Chondrocyte (in vitro differentiated cells): Measurements from ENCODE around the gene HOXA7. TPM values are rescaled to one million over a fixed set of nuclear protein-coding genes. Genes with fewer than 3 reads are reported as not detected.

ENCODE experiments used
- DNase-seq: peaks from one replicate; pipeline ENCODE4 v3.0.0; 2021; ENCODE audit warnings: mixed read lengths, low spot score
- H3K27ac Mint-ChIP-seq: one replicate; pipeline ENCODE4 v1.8.0; 2021; ENCODE audit warnings: mild to moderate bottlenecking, moderate library complexity, mixed read lengths; ENCODE audit not compliant: unreplicated experiment
- H3K27me3 Mint-ChIP-seq: 2 replicates; pipeline ENCODE4 v1.8.0; 2021; ENCODE audit warnings: low read depth, mixed read lengths
- H3K36me3 Mint-ChIP-seq: 2 replicates; pipeline ENCODE4 v1.8.0; 2021; ENCODE audit warnings: low read depth, mixed read lengths
- H3K4me1 Mint-ChIP-seq: 2 replicates; pipeline ENCODE4 v1.8.0; 2021; ENCODE audit warnings: low read depth, mild to moderate bottlenecking, mixed read lengths
- H3K4me3 Mint-ChIP-seq: one replicate; pipeline ENCODE4 v1.8.0; 2021; ENCODE audit warnings: mild to moderate bottlenecking, moderate library complexity, mixed read lengths; ENCODE audit not compliant: unreplicated experiment
- H3K9me3 Mint-ChIP-seq: 2 replicates; pipeline ENCODE4 v1.8.0; 2021; ENCODE audit warnings: low read depth, mixed read lengths
- total RNA-seq: library from RNA; stranded (reverse); gene quantifications from 3 replicates; pipeline ENCODE4 v1.2.1, GENCODE V29; 2021
- TF ChIP-seq, protein P1 (sequence below): fragments of 200-600 bp; sonication (generic); IDR thresholded peaks from 2 replicates; pipeline ENCODE4 v1.5.0; 2021; ENCODE audit warnings: antibody characterized with exemption, mild to moderate bottlenecking, moderate library complexity

HOXA7 gene
- total RNA-seq, 1 donor from 2014 or later = not detected

GRCh38 chr7:27173956-27174873 lies 17.7 kb upstream of the HOXA7 start, which contains the start of gene HOXA10:
TSS of gene HOXA10 (minus strand) at chr7:27174320. CDS start at chr7:27174306, 14 bp downstream.
- Mint-ChIP-seq H3K27me3 (peaks cover 75% of the 10 kb centered on the region), H3K27ac (no peak within 1 kb of the TSS), H3K4me3 (peak within 1 kb of the TSS; percentile 35), H3K36me3 (peaks cover 8% of the 10 kb centered on the region), H3K4me1 (peaks cover 9% of the 10 kb centered on the region), H3K9me3 (no peaks in the 10 kb centered on the region)
- TF ChIP-seq, protein P1, sequence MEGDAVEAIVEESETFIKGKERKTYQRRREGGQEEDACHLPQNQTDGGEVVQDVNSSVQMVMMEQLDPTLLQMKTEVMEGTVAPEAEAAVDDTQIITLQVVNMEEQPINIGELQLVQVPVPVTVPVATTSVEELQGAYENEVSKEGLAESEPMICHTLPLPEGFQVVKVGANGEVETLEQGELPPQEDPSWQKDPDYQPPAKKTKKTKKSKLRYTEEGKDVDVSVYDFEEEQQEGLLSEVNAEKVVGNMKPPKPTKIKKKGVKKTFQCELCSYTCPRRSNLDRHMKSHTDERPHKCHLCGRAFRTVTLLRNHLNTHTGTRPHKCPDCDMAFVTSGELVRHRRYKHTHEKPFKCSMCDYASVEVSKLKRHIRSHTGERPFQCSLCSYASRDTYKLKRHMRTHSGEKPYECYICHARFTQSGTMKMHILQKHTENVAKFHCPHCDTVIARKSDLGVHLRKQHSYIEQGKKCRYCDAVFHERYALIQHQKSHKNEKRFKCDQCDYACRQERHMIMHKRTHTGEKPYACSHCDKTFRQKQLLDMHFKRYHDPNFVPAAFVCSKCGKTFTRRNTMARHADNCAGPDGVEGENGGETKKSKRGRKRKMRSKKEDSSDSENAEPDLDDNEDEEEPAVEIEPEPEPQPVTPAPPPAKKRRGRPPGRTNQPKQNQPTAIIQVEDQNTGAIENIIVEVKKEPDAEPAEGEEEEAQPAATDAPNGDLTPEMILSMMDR = no peak
- DNase-seq = peak; percentile 57

- Mint-ChIP-seq H3K36me3 (peaks cover 11% of the 10 kb centered on the region), H3K4me3 (no peak overlapping the region), H3K4me1 (peaks cover 11% of the 10 kb centered on the region), H3K27me3 (peaks cover 74% of the 10 kb centered on the region), H3K9me3 (no peaks in the 10 kb centered on the region), H3K27ac (no peak overlapping the region)
- DNase-seq = peak; percentile 66
- TF ChIP-seq, protein P1 = no peak
Measured at GRCh38 chr7:27173511-27173955, 17.1 kb upstream of the HOXA7 start.

- TF ChIP-seq, protein P1 = no peak
- Mint-ChIP-seq H3K9me3 (no peaks in the 10 kb centered on the region), H3K36me3 (peaks cover 11% of the 10 kb centered on the region), H3K27me3 (peaks cover 74% of the 10 kb centered on the region), H3K27ac (no peak overlapping the region), H3K4me3 (peak overlapping the region; percentile 35), H3K4me1 (peaks cover 11% of the 10 kb centered on the region)
- peak; percentile 51 for DNase-seq
Measured at GRCh38 chr7:27172823-27173510, 16.5 kb upstream of the HOXA7 start.

GRCh38 chr7:27172315-27172774 lies 15.9 kb upstream of the HOXA7 start:
- H3K4me3 Mint-ChIP-seq = no peak overlapping the region
- peaks cover 74% of the 10 kb centered on the region for H3K27me3 Mint-ChIP-seq
- H3K4me1 Mint-ChIP-seq = peaks cover 11% of the 10 kb centered on the region
- H3K9me3 Mint-ChIP-seq = no peaks in the 10 kb centered on the region
- no peak overlapping the region for H3K27ac Mint-ChIP-seq
- H3K36me3 Mint-ChIP-seq = peaks cover 7% of the 10 kb centered on the region
- DNase-seq = peak; percentile 67
- TF ChIP-seq, protein P1 = no peak
